Endothelial cell (in vitro differentiated cells): ENCODE measurements around the gene ART5. TPM values are rescaled to one million over a fixed set of nuclear protein-coding genes. Genes with fewer than 3 reads are reported as not detected.
A peak's percentile ranks its signal among the peaks of the same experiment; 100 is the strongest.

ENCODE experiments used
- DNase-seq: peaks from one replicate; pipeline ENCODE4 v3.0.0; 2021; ENCODE audit warnings: low spot score
- H3K27ac Mint-ChIP-seq: one replicate; pipeline ENCODE4 v1.8.0; 2021; ENCODE audit warnings: mixed read lengths, inconsistent platforms; ENCODE audit not compliant: unreplicated experiment
- H3K27me3 Mint-ChIP-seq: one replicate; pipeline ENCODE4 v1.8.0; 2021; ENCODE audit warnings: mild to moderate bottlenecking, moderate library complexity, mixed read lengths, inconsistent platforms; ENCODE audit not compliant: unreplicated experiment
- H3K36me3 Mint-ChIP-seq: one replicate; pipeline ENCODE4 v1.8.0; 2021; ENCODE audit warnings: mild to moderate bottlenecking, low read depth, mixed read lengths, inconsistent platforms; ENCODE audit not compliant: unreplicated experiment
- H3K4me1 Mint-ChIP-seq: one replicate; pipeline ENCODE4 v1.8.0; 2021; ENCODE audit warnings: mild to moderate bottlenecking, mixed read lengths, inconsistent platforms; ENCODE audit not compliant: unreplicated experiment
- H3K4me3 Mint-ChIP-seq: one replicate; pipeline ENCODE4 v1.8.0; 2021; ENCODE audit warnings: mild to moderate bottlenecking, mixed read lengths, inconsistent platforms; ENCODE audit not compliant: unreplicated experiment
- H3K9me3 Mint-ChIP-seq: one replicate; pipeline ENCODE4 v1.8.0; 2021; ENCODE audit warnings: mixed read lengths, inconsistent platforms; ENCODE audit not compliant: unreplicated experiment
- total RNA-seq: library from RNA; stranded (reverse); fragmentation: NEBNext Ultra II Directional; extraction: Animal tissue kit (Norgen Biotek cat#: 25700); gene quantifications from one replicate; pipeline ENCODE4 v1.2.1, GENCODE V29; 2021; ENCODE audit not compliant: unreplicated experiment
- TF ChIP-seq, protein P1 (sequence below): fragments of 200-600 bp; sonication (generic); IDR thresholded peaks from one replicate; pipeline ENCODE4 v1.5.0; 2021; ENCODE audit warnings: antibody characterized with exemption; ENCODE audit not compliant: unreplicated experiment

ART5 gene
- total RNA-seq, 1 donor from 2014 or later, result 9.7 TPM

DNA sequence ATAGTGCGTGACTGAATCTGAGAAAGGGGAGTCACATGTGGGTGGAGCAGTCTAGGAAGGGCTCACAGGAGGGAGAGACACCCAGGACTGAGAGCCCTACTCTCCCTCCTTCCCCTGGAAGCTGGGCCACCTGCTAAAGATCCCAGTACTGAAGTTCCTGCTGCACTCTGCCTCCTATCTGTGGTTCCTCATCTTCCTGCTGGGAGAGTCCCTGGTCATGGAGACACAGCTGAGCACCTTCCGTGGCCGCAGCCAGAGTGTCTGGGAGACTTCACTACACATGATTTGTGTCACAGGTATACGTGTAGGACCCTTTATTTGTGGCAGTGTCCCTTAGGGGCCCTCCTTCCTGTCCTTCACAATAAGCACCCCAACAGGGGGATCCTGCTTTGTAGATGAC lies 19.3 kb downstream of the ART5 start:
- H3K36me3 Mint-ChIP-seq, result peaks cover 3% of the 10 kb centered on the region
- no peak overlapping the region for H3K27ac Mint-ChIP-seq
- no peaks in the 10 kb centered on the region for H3K9me3 Mint-ChIP-seq
- H3K4me3 Mint-ChIP-seq, result no peak overlapping the region
- peaks cover 2% of the 10 kb centered on the region for H3K27me3 Mint-ChIP-seq
- peaks cover 26% of the 10 kb centered on the region for H3K4me1 Mint-ChIP-seq
- TF ChIP-seq, protein P1, sequence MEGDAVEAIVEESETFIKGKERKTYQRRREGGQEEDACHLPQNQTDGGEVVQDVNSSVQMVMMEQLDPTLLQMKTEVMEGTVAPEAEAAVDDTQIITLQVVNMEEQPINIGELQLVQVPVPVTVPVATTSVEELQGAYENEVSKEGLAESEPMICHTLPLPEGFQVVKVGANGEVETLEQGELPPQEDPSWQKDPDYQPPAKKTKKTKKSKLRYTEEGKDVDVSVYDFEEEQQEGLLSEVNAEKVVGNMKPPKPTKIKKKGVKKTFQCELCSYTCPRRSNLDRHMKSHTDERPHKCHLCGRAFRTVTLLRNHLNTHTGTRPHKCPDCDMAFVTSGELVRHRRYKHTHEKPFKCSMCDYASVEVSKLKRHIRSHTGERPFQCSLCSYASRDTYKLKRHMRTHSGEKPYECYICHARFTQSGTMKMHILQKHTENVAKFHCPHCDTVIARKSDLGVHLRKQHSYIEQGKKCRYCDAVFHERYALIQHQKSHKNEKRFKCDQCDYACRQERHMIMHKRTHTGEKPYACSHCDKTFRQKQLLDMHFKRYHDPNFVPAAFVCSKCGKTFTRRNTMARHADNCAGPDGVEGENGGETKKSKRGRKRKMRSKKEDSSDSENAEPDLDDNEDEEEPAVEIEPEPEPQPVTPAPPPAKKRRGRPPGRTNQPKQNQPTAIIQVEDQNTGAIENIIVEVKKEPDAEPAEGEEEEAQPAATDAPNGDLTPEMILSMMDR, result no peak
- no peak for DNase-seq

DNA sequence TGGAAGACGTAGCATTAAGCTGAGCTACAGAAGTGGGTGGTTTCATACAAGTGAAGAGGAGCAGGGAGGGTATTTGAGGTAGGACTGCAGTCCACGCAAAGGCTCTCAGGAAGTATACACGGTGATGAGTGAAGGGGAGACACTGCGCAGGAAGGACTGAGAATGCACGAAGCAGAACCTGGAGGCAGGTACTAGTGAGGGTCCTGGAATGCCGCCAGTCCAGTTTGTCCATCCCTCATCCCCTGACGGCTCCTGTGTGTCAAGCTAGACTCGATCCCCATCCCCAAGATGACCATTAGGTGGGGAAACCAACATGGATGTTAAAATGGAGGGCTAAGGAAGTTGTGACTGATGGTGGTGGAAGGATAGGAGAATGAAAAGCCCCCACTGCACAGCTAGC lies 23.8 kb downstream of the ART5 start:
- TF ChIP-seq, protein P1, result no peak
- Mint-ChIP-seq H3K4me3 (no peak overlapping the region), H3K27ac (no peak overlapping the region), H3K4me1 (peaks cover 18% of the 10 kb centered on the region), H3K9me3 (no peaks in the 10 kb centered on the region), H3K27me3 (peaks cover 2% of the 10 kb centered on the region), H3K36me3 (no peaks in the 10 kb centered on the region)
- no peak for DNase-seq

GRCh38 chr11:3616721-3617460 lies 24.9 kb downstream of the ART5 start:
- TF ChIP-seq, protein P1, result no peak

DNA sequence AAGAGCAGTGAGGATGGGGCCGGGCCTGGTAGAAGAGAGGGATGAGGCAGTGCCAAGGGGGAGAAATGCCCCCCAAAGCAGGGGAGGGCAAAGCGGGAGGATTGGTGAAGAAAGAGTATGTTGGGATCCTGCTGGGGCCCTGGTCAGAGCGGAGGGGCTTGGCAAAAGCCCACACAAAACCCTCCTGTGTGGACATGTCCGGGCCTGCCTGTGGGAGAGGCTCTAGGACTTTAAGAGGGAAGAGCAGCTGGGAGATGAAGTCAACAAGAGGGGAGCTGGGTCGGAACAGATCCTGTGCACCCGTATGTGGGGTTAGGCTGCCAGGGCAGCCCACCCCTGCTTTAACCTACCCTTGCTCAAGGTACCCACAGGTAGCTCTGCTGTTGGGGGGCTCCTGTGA lies 25.8 kb downstream of the ART5 start:
- no peaks in the 10 kb centered on the region for H3K36me3 Mint-ChIP-seq
- H3K9me3 Mint-ChIP-seq, result no peaks in the 10 kb centered on the region
- H3K27ac Mint-ChIP-seq, result no peak overlapping the region
- H3K27me3 Mint-ChIP-seq, result no peaks in the 10 kb centered on the region
- no peak overlapping the region for H3K4me3 Mint-ChIP-seq
- peaks cover 4% of the 10 kb centered on the region for H3K4me1 Mint-ChIP-seq
- TF ChIP-seq, protein P1, result no peak
- no peak for DNase-seq

More at GRCh38 chr11:3616721-3617460, 24.9 kb downstream of the ART5 start:
- DNase-seq, result no peak
- Mint-ChIP-seq H3K9me3 (no peaks in the 10 kb centered on the region), H3K27ac (no peak overlapping the region), H3K4me3 (peak overlapping the region; percentile 44), H3K36me3 (no peaks in the 10 kb centered on the region), H3K4me1 (peaks cover 9% of the 10 kb centered on the region), H3K27me3 (no peaks in the 10 kb centered on the region)

- Mint-ChIP-seq H3K27ac (no peak overlapping the region), H3K9me3 (no peaks in the 10 kb centered on the region), H3K36me3 (no peaks in the 10 kb centered on the region), H3K27me3 (no peaks in the 10 kb centered on the region), H3K4me1 (peaks cover 4% of the 10 kb centered on the region), H3K4me3 (no peak overlapping the region)
- DNase-seq, result no peak
- TF ChIP-seq, protein P1, result no peak
Measured at GRCh38 chr11:3614742-3615171, 27.0 kb downstream of the ART5 start.
